Endodermal cell (in vitro differentiated cells): ENCODE results near the gene NOS1AP. TPM values are rescaled to one million over a fixed set of nuclear protein-coding genes. Genes with fewer than 3 reads are reported as not detected.

Experiments
- DNase-seq: peaks from one replicate; pipeline ENCODE4 v3.0.0-alpha.2; 2017
- H3K27ac ChIP-seq: 2 replicates; pipeline ENCODE4 v1.5.1; 2013; ENCODE audit warnings: mild to moderate bottlenecking, low read depth, low read length, moderate library complexity
- H3K27me3 ChIP-seq: 2 replicates; pipeline ENCODE4 v1.6.1; 2013; ENCODE audit warnings: mild to moderate bottlenecking, low read length, moderate library complexity; ENCODE audit not compliant: insufficient read depth, control insufficient read depth, poor library complexity, severe bottlenecking
- H3K36me3 ChIP-seq: 2 replicates; pipeline ENCODE4 v1.7.0; 2013; ENCODE audit warnings: mild to moderate bottlenecking, low read length, moderate library complexity; ENCODE audit not compliant: control insufficient read depth, insufficient read depth
- H3K4me1 ChIP-seq: one replicate; pipeline ENCODE4 v1.7.0; 2013; ENCODE audit warnings: low read length; ENCODE audit not compliant: control insufficient read depth, insufficient read depth
- H3K4me3 ChIP-seq: 2 replicates; pipeline ENCODE4 v1.5.1; 2013; ENCODE audit warnings: mild to moderate bottlenecking, low read length, moderate library complexity
- H3K9ac ChIP-seq: 2 replicates; pipeline ENCODE4 v1.6.1; 2013; ENCODE audit warnings: mild to moderate bottlenecking, low read length, moderate library complexity; ENCODE audit not compliant: poor library complexity, severe bottlenecking; ENCODE audit errors: extremely low read depth
- H3K9me3 ChIP-seq: 2 replicates; pipeline ENCODE4 v1.6.1; 2013; ENCODE audit warnings: mild to moderate bottlenecking, low read length, moderate library complexity; ENCODE audit not compliant: control insufficient read depth
- H3K27ac Mint-ChIP-seq: 2 replicates; pipeline ENCODE4 v1.8.0; 2020; ENCODE audit warnings: mixed read lengths
- H3K27me3 Mint-ChIP-seq: 2 replicates; pipeline ENCODE4 v1.8.0; 2021; ENCODE audit warnings: mild to moderate bottlenecking, mixed read lengths; ENCODE audit not compliant: insufficient read depth
- H3K36me3 Mint-ChIP-seq: 2 replicates; pipeline ENCODE4 v1.8.0; 2020; ENCODE audit warnings: low read depth, mixed read lengths
- H3K4me1 Mint-ChIP-seq: 2 replicates; pipeline ENCODE4 v1.8.0; 2020; ENCODE audit warnings: mixed read lengths
- H3K4me3 Mint-ChIP-seq: 2 replicates; pipeline ENCODE4 v1.8.0; 2020; ENCODE audit warnings: mild to moderate bottlenecking, moderate library complexity, mixed read lengths
- H3K9me3 Mint-ChIP-seq: 2 replicates; pipeline ENCODE4 v1.8.0; 2020; ENCODE audit warnings: mild to moderate bottlenecking, mixed read lengths
- CTCF ChIP-seq: fragments of 200-600 bp; sonication (generic); conservative IDR thresholded peaks from 2 replicates; pipeline ENCODE4 v1.5.0; 2021; ENCODE audit warnings: antibody characterized with exemption, mild to moderate bottlenecking
- WGBS, 2 experiments: methylation state at CpG; one replicate each; pipeline versions ENCODE4 v1.1.5 to v1.1.7; 2013; ENCODE audit warnings: missing lambda C conversion rate in 2 of 2, mixed read lengths in 1 of 2; ENCODE audit not compliant: insufficient coverage in 1 of 2, insufficient read length in 1 of 2; 5-methylcytosine and 5-hydroxymethylcytosine counted together
- total RNA-seq, 2 donors: library from RNA; stranded (reverse); fragmentation: NEBNext Ultra II Directional in 1 of 2; extraction: Animal tissue kit (Norgen Biotek cat#: 25700) in 1 of 2; gene quantifications; 2 replicates in 1 of 2; 3 replicates in 1 of 2; pipeline ENCODE4 v1.2.1, GENCODE V29; 2021

The NOS1AP gene
- total RNA-seq, 2 donors from 2014 or later, result 4.8 to 5.9 TPM

GRCh38 chr1:162386292-162387225 is 317.1 kb downstream of the NOS1AP start:
- Histone ChIP-seq H3K4me3 (no peak overlapping the region), H3K27ac (no peak overlapping the region), H3K9me3 (no peaks in the 10 kb centered on the region), H3K27me3 (no peaks in the 10 kb centered on the region), H3K9ac (no peak overlapping the region), H3K36me3 (no peaks in the 10 kb centered on the region), H3K4me1 (peaks cover 9% of the 10 kb centered on the region)
- peak; percentile 28 for DNase-seq
- H3K27ac Mint-ChIP-seq, result no peak overlapping the region
- H3K4me3 Mint-ChIP-seq, result no peak overlapping the region
- no peak for TF ChIP-seq CTCF
- no peaks in the 10 kb centered on the region for H3K9me3 Mint-ChIP-seq
- H3K4me1 Mint-ChIP-seq, result peaks cover 34% of the 10 kb centered on the region
- 85 to 88% methylated on average over 6 to 8 of the region's 8 CpGs for WGBS, 2 experiments
- H3K36me3 Mint-ChIP-seq, result peaks cover 3% of the 10 kb centered on the region
- peaks cover 2% of the 10 kb centered on the region for H3K27me3 Mint-ChIP-seq

- Mint-ChIP-seq H3K27me3 (peaks cover 2% of the 10 kb centered on the region), H3K4me3 (no peak overlapping the region), H3K9me3 (no peaks in the 10 kb centered on the region), H3K36me3 (peaks cover 3% of the 10 kb centered on the region), H3K4me1 (peaks cover 39% of the 10 kb centered on the region), H3K27ac (no peak overlapping the region)
- Histone ChIP-seq H3K27ac (no peak overlapping the region), H3K27me3 (no peaks in the 10 kb centered on the region), H3K36me3 (no peaks in the 10 kb centered on the region), H3K4me3 (no peak overlapping the region), H3K9ac (no peak overlapping the region), H3K4me1 (peaks cover 9% of the 10 kb centered on the region), H3K9me3 (no peaks in the 10 kb centered on the region)
- DNase-seq, result peak; percentile 35
- 89 to 90% methylated on average over 19 to 20 of the region's 20 CpGs for WGBS, 2 experiments
- TF ChIP-seq CTCF, result no peak
Observed at GRCh38 chr1:162387226-162388082, 318.0 kb downstream of the NOS1AP start.

DNA sequence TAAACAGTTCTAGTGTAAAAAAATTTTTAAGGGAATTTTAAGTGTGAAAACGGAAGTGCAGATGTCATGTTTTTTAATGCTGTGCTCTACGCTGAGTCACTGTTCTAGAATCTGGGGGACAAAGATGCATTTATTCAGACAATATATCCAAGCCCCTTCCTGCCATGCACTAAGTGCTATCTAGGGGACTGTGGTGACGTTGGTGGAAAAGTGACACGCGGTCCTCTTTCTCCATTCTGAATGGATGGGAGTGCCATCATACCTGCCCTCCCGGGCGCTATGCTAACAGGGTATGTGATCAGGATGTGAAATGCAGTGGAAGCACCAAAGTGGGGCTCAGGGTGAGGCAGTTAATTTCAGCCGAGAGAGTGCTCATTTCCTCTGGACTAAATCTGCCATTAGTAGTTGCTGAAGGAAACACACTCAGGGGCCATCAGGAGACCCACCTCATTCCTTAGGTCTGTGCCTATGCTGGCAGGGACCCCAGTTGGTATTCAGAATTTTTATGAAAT is 318.6 kb downstream of the NOS1AP start:
- DNase-seq, result peak; percentile 38
- Histone ChIP-seq H3K36me3 (no peaks in the 10 kb centered on the region), H3K4me1 (peaks cover 9% of the 10 kb centered on the region), H3K9ac (no peak overlapping the region), H3K27ac (no peak overlapping the region), H3K4me3 (no peak overlapping the region), H3K9me3 (no peaks in the 10 kb centered on the region), H3K27me3 (no peaks in the 10 kb centered on the region)
- 94 to 98% methylated on average over 6 to 8 of the region's 8 CpGs for WGBS, 2 experiments
- H3K9me3 Mint-ChIP-seq, result no peaks in the 10 kb centered on the region
- no peak overlapping the region for H3K27ac Mint-ChIP-seq
- peaks cover 3% of the 10 kb centered on the region for H3K36me3 Mint-ChIP-seq
- H3K4me3 Mint-ChIP-seq, result no peak overlapping the region
- no peak for TF ChIP-seq CTCF
- peaks cover 39% of the 10 kb centered on the region for H3K4me1 Mint-ChIP-seq
- peaks cover 2% of the 10 kb centered on the region for H3K27me3 Mint-ChIP-seq
